CD14-positive monocyte (primary cell): ENCODE data around the gene ANKRD27. TPM values are rescaled to one million over a fixed set of nuclear protein-coding genes. Genes with fewer than 3 reads are reported as not detected.
"Not testable (repeated sequence)": the region's sequence is repeated elsewhere in the genome, so short reads cannot be mapped to it uniquely, and the experiment has no call there.

Source experiments
- DNase-seq, 3 donors: peaks; one replicate each; pipeline ENCODE4 v3.0.0-alpha.2; 2011 to 2022
- H2AFZ ChIP-seq: 2 replicates; pipeline ENCODE4 v1.6.0; 2012; ENCODE audit warnings: mild to moderate bottlenecking, low read depth, low read length, inconsistent platforms; ENCODE audit not compliant: insufficient read depth, poor library complexity, severe bottlenecking
- H3K27ac ChIP-seq, 2 donors: 1 replicate in 1 of 2; 2 replicates in 1 of 2; pipeline ENCODE4 v1.5.1; 2012 to 2013; ENCODE audit warnings: low read length in 2 of 2, control low read depth in 1 of 2, inconsistent platforms in 1 of 2, low read depth in 1 of 2, mild to moderate bottlenecking in 1 of 2
- H3K27me3 ChIP-seq, 2 donors: one replicate each; pipeline versions ENCODE4 v1.6.0 to v1.6.1; 2011 to 2013; ENCODE audit warnings: low read length in 2 of 2; ENCODE audit not compliant: control insufficient read depth in 2 of 2, insufficient read depth in 2 of 2
- H3K36me3 ChIP-seq, 2 donors: replicated peaks in 1 of 2; 1 replicate in 1 of 2; 2 replicates in 1 of 2; pipeline versions ENCODE4 v1.5.1 to v1.6.1; 2012 to 2013; ENCODE audit warnings: low read length in 2 of 2, control low read depth in 1 of 2, inconsistent platforms in 1 of 2, mild to moderate bottlenecking in 1 of 2; ENCODE audit not compliant: insufficient read depth in 2 of 2, control insufficient read depth in 1 of 2
- H3K4me1 ChIP-seq, 2 donors: 1 replicate in 1 of 2; 2 replicates in 1 of 2; pipeline versions ENCODE4 v1.5.1 to v1.6.1; 2012 to 2013; ENCODE audit warnings: low read length in 2 of 2, control low read depth in 1 of 2, inconsistent platforms in 1 of 2, mild to moderate bottlenecking in 1 of 2, moderate library complexity in 1 of 2; ENCODE audit not compliant: insufficient read depth in 2 of 2, control insufficient read depth in 1 of 2
- H3K4me2 ChIP-seq: replicated peaks from 2 replicates; pipeline ENCODE3; 2012; ENCODE audit warnings: low read length, moderate library complexity, mild to moderate bottlenecking; ENCODE audit not compliant: poor library complexity, severe bottlenecking; ENCODE audit errors: extremely low read depth
- H3K4me3 ChIP-seq, 3 experiments: fragments of 200-600 bp in 1 of 3; sonication (generic) in 1 of 3; replicated peaks in 1 of 3; 1 replicate in 2 of 3; 2 replicates in 1 of 3; pipeline ENCODE4 v1.5.1; 2011 to 2013; ENCODE audit warnings: low read length in 3 of 3, mild to moderate bottlenecking in 3 of 3, control low read depth in 2 of 3, low read depth in 2 of 3, inconsistent platforms in 1 of 3, moderate library complexity in 1 of 3
- H3K79me2 ChIP-seq: 2 replicates; pipeline ENCODE4 v1.6.0; 2012; ENCODE audit warnings: mild to moderate bottlenecking, control low read depth, inconsistent platforms, low read length, moderate library complexity; ENCODE audit not compliant: insufficient read depth
- H3K9ac ChIP-seq: 2 replicates; pipeline ENCODE4 v1.6.0; 2017; ENCODE audit warnings: low read length, mild to moderate bottlenecking; ENCODE audit not compliant: insufficient read depth, poor library complexity, severe bottlenecking
- H3K9me3 ChIP-seq, 2 donors: replicated peaks in 1 of 2; 1 replicate in 1 of 2; 2 replicates in 1 of 2; pipeline versions ENCODE4 v1.5.1 to v1.6.1; 2012 to 2013; ENCODE audit warnings: low read length in 2 of 2, control low read depth in 1 of 2; ENCODE audit not compliant: control insufficient read depth in 1 of 2, insufficient read depth in 1 of 2
- H4K20me1 ChIP-seq: 2 replicates; pipeline ENCODE4 v1.6.0; 2012; ENCODE audit warnings: mild to moderate bottlenecking, low read length, control low read depth, moderate library complexity; ENCODE audit not compliant: insufficient read depth
- H3K27ac Mint-ChIP-seq, 7 donors: one replicate each; pipeline ENCODE4 v1.8.0; 2020; ENCODE audit warnings: mild to moderate bottlenecking in 7 of 7, mixed read lengths in 7 of 7, moderate library complexity in 6 of 7, inconsistent platforms in 2 of 7
- H3K27me3 Mint-ChIP-seq, 3 donors: one replicate each; pipeline ENCODE4 v1.8.0; 2021 to 2022; ENCODE audit warnings: low read depth in 3 of 3, mild to moderate bottlenecking in 3 of 3, mixed read lengths in 3 of 3, moderate library complexity in 3 of 3, inconsistent platforms in 1 of 3
- H3K36me3 Mint-ChIP-seq, 2 donors: one replicate each; pipeline ENCODE4 v1.8.0; 2020; ENCODE audit warnings: mixed read lengths in 2 of 2, inconsistent platforms in 1 of 2, mild to moderate bottlenecking in 1 of 2
- H3K4me1 Mint-ChIP-seq: one replicate; pipeline ENCODE4 v1.8.0; 2020; ENCODE audit warnings: mild to moderate bottlenecking, mixed read lengths
- H3K4me3 Mint-ChIP-seq, 2 donors: one replicate each; pipeline ENCODE4 v1.8.0; 2020; ENCODE audit warnings: mild to moderate bottlenecking in 2 of 2, mixed read lengths in 2 of 2, moderate library complexity in 1 of 2
- H3K9me3 Mint-ChIP-seq, 7 donors: one replicate each; pipeline ENCODE4 v1.8.0; 2020 to 2022; ENCODE audit warnings: mixed read lengths in 7 of 7, mild to moderate bottlenecking in 6 of 7, moderate library complexity in 6 of 7, inconsistent platforms in 2 of 7
- CTCF ChIP-seq: fragments of 200-600 bp; IDR thresholded peaks from one replicate; pipeline ENCODE4 v1.8.0; 2022; ENCODE audit warnings: antibody characterized with exemption, mild to moderate bottlenecking
- WGBS: methylation state at CpG from one replicate; pipeline ENCODE4 v1.1.5; 2013; ENCODE audit warnings: missing lambda C conversion rate; ENCODE audit not compliant: insufficient coverage; 5-methylcytosine and 5-hydroxymethylcytosine counted together
- intact Hi-C, 2 donors: fragments of 100-400 bp; cut with micrococcal nuclease; formaldehyde crosslinking; loops; one replicate each; pipeline versions ENCODE4 v1.15.0 to v1.15.1; 2023
- polyA plus RNA-seq, 3 donors: library from polyadenylated mRNA; depleted of rRNA in 1 of 3; unstranded in 2 of 3; stranded (reverse) in 1 of 3; fragments of 300-500 nt in 2 of 3; fragments of >200 nt in 1 of 3; fragmentation: Illumina TruSeq in 2 of 3; gene quantifications; 1 replicate in 2 of 3; 2 replicates in 1 of 3; pipeline ENCODE4 v1.2.3, GENCODE V29; 2012 to 2021

ANKRD27 gene
- polyA plus RNA-seq, 3 donors, result 8.7 to 17.5 (median 14.5) TPM

- H3K4me1 ChIP-seq, result no peaks in the 10 kb centered on the region
- H4K20me1 ChIP-seq, result peaks cover 37% of the 10 kb centered on the region
- H3K4me1 Mint-ChIP-seq, result peaks cover 7% of the 10 kb centered on the region
- no peak for DNase-seq
- H3K4me3 Mint-ChIP-seq, result no peak overlapping the region
- H3K27ac ChIP-seq, result peak overlapping the region in 1 of 2 donors; percentile 17
- intact Hi-C loops, result no loop called here
- H3K9ac ChIP-seq, result no peak overlapping the region
- peaks cover 39 to 77% of the 10 kb centered on the region in 2 donors for H3K36me3 ChIP-seq
- no peak overlapping the region for H2AFZ ChIP-seq
- H3K79me2 ChIP-seq, result peaks cover 49% of the 10 kb centered on the region
- peaks cover 6 to 14% (median 11%) of the 10 kb centered on the region in 7 donors for H3K9me3 Mint-ChIP-seq
- H3K4me3 ChIP-seq, result no peak overlapping the region
- no CpG with 5 or more reads among the region's 3 CpGs for WGBS
- peaks cover 10 to 11% of the 10 kb centered on the region in 2 donors for H3K9me3 ChIP-seq
- H3K4me2 ChIP-seq, result no peak overlapping the region
- no peaks in the 10 kb centered on the region for H3K27me3 ChIP-seq
- H3K27ac Mint-ChIP-seq, result peak overlapping the region; percentile 45 to 77 (median 57)
- H3K27me3 Mint-ChIP-seq, result no peaks in the 10 kb centered on the region
- TF ChIP-seq CTCF, result no peak
- peaks cover 50 to 77% of the 10 kb centered on the region in 2 donors for H3K36me3 Mint-ChIP-seq
Measured at GRCh38 chr19:32708457-32708856, 33.5 kb upstream of the ANKRD27 start.

- H3K4me2 ChIP-seq, intact Hi-C loops, H3K27ac Mint-ChIP-seq, H3K27ac ChIP-seq, H3K27me3 ChIP-seq, H3K27me3 Mint-ChIP-seq, H3K9ac ChIP-seq, H3K4me3 ChIP-seq, H2AFZ ChIP-seq, DNase-seq, H3K4me1 ChIP-seq, H3K4me3 Mint-ChIP-seq: not testable (repeated sequence)
- Mint-ChIP-seq H3K36me3 (peaks cover 58 to 82% of the 10 kb centered on the region in 2 donors), H3K9me3 (peaks cover 16 to 35% (median 27%) of the 10 kb centered on the region in 7 donors), H3K4me1 (peaks cover 11% of the 10 kb centered on the region)
- peaks cover 27 to 66% of the 10 kb centered on the region in 2 donors for H3K36me3 ChIP-seq
- H3K79me2 ChIP-seq, result peaks cover 90% of the 10 kb centered on the region
- peaks cover 18 to 23% of the 10 kb centered on the region in 2 donors for H3K9me3 ChIP-seq
- WGBS, result 100% methylated on average over 2 of the region's 2 CpGs
- H4K20me1 ChIP-seq, result peaks cover 72% of the 10 kb centered on the region
Measured at GRCh38 chr19:32704006-32704405, 29.0 kb upstream of the ANKRD27 start.
